Measurements from ENCODE around the gene SLC26A11. TPM values are rescaled to one million over a fixed set of nuclear protein-coding genes. Genes with fewer than 3 reads are reported as not detected.
"Not testable (repeated sequence)": the region's sequence is repeated elsewhere in the genome, so short reads cannot be mapped to it uniquely, and the experiment has no call there.

SLC26A11 gene
- total RNA-seq, 4 donors from 2014 or later = 11.3 to 13.8 (median 12.7) TPM

GRCh38 chr17:80242505-80242904 is 22.3 kb downstream of the SLC26A11 start:
- no peak for DNase-seq (ENCODE audit: extremely low spot score)
- 89% methylated on average over 14 of the region's 14 CpGs for WGBS
- TF ChIP-seq, protein P1, sequence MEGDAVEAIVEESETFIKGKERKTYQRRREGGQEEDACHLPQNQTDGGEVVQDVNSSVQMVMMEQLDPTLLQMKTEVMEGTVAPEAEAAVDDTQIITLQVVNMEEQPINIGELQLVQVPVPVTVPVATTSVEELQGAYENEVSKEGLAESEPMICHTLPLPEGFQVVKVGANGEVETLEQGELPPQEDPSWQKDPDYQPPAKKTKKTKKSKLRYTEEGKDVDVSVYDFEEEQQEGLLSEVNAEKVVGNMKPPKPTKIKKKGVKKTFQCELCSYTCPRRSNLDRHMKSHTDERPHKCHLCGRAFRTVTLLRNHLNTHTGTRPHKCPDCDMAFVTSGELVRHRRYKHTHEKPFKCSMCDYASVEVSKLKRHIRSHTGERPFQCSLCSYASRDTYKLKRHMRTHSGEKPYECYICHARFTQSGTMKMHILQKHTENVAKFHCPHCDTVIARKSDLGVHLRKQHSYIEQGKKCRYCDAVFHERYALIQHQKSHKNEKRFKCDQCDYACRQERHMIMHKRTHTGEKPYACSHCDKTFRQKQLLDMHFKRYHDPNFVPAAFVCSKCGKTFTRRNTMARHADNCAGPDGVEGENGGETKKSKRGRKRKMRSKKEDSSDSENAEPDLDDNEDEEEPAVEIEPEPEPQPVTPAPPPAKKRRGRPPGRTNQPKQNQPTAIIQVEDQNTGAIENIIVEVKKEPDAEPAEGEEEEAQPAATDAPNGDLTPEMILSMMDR (IDR thresholded peaks at IDR 0.05) = no peak
- TF ChIP-seq POLR2A (IDR thresholded peaks at IDR 0.05; ENCODE audit: low read depth) (no peak), EP300 (IDR thresholded peaks at IDR 0.05) (no peak), POLR2AphosphoS5 (IDR thresholded peaks at IDR 0.05) (no peak)
- Histone ChIP-seq H3K27me3 (no peaks in the 10 kb centered on the region), H3K9me3 (no peaks in the 10 kb centered on the region), H3K4me1 (no peaks in the 10 kb centered on the region), H3K27ac (replicated peaks in 1 of 4) (no peak overlapping the region), H3K36me3 (peaks cover 45 to 97% (median 72%) of the 10 kb centered on the region in 4 donors), H3K4me3 (no peak overlapping the region)
- intact Hi-C loops (cut with DNase I) = no loop called here

GRCh38 chr17:80243526-80244433 is 23.6 kb downstream of the SLC26A11 start:
- H3K27ac ChIP-seq (replicated peaks in 1 of 4) = no peak overlapping the region
- H3K9me3 ChIP-seq = no peaks in the 10 kb centered on the region
- TF ChIP-seq, protein P1 (IDR thresholded peaks at IDR 0.05) = no peak
- no peak for TF ChIP-seq POLR2AphosphoS5 (IDR thresholded peaks at IDR 0.05)
- TF ChIP-seq EP300 (IDR thresholded peaks at IDR 0.05) = no peak
- no peak for TF ChIP-seq POLR2A (IDR thresholded peaks at IDR 0.05; ENCODE audit: low read depth)
- peaks cover 37 to 97% (median 76%) of the 10 kb centered on the region in 4 donors for H3K36me3 ChIP-seq
- H3K27me3 ChIP-seq = no peaks in the 10 kb centered on the region
- intact Hi-C loops (cut with DNase I) = no loop called here
- WGBS = 91% methylated on average over 16 of the region's 26 CpGs
- no peak for DNase-seq (ENCODE audit: extremely low spot score)
- H3K4me3 ChIP-seq = no peak overlapping the region
- no peaks in the 10 kb centered on the region for H3K4me1 ChIP-seq

DNA sequence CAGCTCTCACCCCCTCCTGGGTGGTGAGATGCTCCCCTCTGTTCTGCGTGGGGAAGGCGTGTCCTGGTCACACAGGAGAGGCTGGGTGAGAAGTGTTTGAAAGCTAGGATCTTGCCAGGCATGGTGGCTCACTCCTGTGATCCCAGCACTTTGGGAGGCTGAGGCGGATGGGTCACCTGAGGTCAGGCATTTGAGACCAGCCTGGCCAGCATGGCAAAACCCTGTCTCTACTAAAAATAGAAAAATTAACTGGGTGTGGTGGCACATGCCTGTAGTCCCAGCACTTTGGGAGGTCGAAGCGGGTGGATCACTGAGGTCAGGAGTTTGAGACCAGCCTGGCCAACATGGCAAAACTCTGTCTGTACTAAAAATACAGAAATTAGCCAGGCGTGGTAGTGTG is 24.2 kb downstream of the SLC26A11 start:
- H3K4me3 ChIP-seq; H3K27ac ChIP-seq (replicated peaks in 1 of 4); DNase-seq (ENCODE audit: extremely low spot score); H3K4me1 ChIP-seq; H3K27me3 ChIP-seq; H3K9me3 ChIP-seq; intact Hi-C loops (cut with DNase I): not testable (repeated sequence)
- WGBS = 93% methylated on average over 5 of the region's 6 CpGs
- peaks cover 37 to 100% (median 82%) of the 10 kb centered on the region in 4 donors for H3K36me3 ChIP-seq

GRCh38 chr17:80244871-80245509 is 24.8 kb downstream of the SLC26A11 start:
- WGBS = 86% methylated on average over 22 of the region's 22 CpGs
- TF ChIP-seq POLR2AphosphoS5 (IDR thresholded peaks at IDR 0.05) (no peak), POLR2A (IDR thresholded peaks at IDR 0.05; ENCODE audit: low read depth) (no peak), EP300 (IDR thresholded peaks at IDR 0.05) (no peak)
- TF ChIP-seq, protein P1 (IDR thresholded peaks at IDR 0.05) = no peak

DNA sequence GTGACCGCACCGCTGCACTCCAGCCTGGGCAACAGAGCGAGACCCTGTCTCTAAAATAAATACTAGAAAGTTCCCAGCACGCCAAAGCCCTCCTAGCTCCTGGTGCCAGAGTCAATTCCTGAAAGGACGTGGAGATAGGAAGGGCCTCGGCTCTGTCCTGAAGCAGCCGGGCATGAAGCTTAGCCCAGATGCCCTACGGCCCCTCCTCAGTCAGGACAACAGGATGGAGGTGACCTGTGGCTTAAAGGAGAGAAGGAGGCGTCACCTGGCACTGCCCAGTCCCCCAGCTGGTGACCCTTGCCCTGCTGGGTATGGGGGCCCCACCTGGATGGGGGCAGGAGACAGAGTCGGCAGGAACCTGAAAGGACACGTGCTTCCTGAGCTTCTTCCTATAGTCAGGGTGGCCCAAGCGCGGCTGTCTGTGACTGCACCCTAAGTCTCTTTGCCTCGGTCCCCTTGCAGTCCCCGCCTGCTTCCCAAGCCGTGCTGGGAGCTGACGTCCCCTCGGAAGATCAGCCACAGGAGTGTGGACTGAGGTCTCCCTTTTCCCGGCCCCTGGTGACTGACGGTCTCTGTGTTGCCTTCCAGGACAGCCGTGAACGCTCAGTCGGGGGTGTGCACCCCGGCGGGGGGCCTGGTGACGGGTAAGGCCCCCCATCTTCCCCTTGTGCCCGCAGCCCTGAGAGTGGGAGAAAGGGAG is 25.5 kb downstream of the SLC26A11 start:
- H3K36me3 ChIP-seq = peaks cover 37 to 100% (median 77%) of the 10 kb centered on the region in 4 donors

More at GRCh38 chr17:80244871-80245509, 24.8 kb downstream of the SLC26A11 start:
- Histone ChIP-seq H3K4me3 (no peak overlapping the region), H3K4me1 (no peaks in the 10 kb centered on the region), H3K36me3 (peaks cover 37 to 100% (median 81%) of the 10 kb centered on the region in 4 donors), H3K27ac (replicated peaks in 1 of 4) (no peak overlapping the region), H3K9me3 (no peaks in the 10 kb centered on the region), H3K27me3 (no peaks in the 10 kb centered on the region)
- intact Hi-C loops (cut with DNase I) = no loop called here
- no peak for DNase-seq (ENCODE audit: extremely low spot score)

More for the DNA sequence above, 25.5 kb downstream of the SLC26A11 start:
- 92% methylated on average over 21 of the region's 27 CpGs for WGBS
- H3K4me3 ChIP-seq = no peak overlapping the region
- no peak for TF ChIP-seq EP300 (IDR thresholded peaks at IDR 0.05)
- TF ChIP-seq, protein P1 (IDR thresholded peaks at IDR 0.05) = no peak
- no peak for TF ChIP-seq POLR2A (IDR thresholded peaks at IDR 0.05; ENCODE audit: low read depth)
- no peak for TF ChIP-seq POLR2AphosphoS5 (IDR thresholded peaks at IDR 0.05)
- no peak for DNase-seq (ENCODE audit: extremely low spot score)
- intact Hi-C loops (cut with DNase I) = no loop called here
- H3K27me3 ChIP-seq = no peaks in the 10 kb centered on the region
- no peaks in the 10 kb centered on the region for H3K4me1 ChIP-seq
- H3K27ac ChIP-seq (replicated peaks in 1 of 4) = no peak overlapping the region
- H3K9me3 ChIP-seq = no peaks in the 10 kb centered on the region

Measured in esophagus muscularis mucosa (tissue), 4 donors.